Stromal cell of bone marrow (primary cell): Measurements from ENCODE around the gene CMC4.

ENCODE experiments used
- DNase-seq: peaks from one replicate; pipeline ENCODE4 v3.0.0-alpha.2; 2012; ENCODE audit warnings: low read depth

Gene CMC4

DNA sequence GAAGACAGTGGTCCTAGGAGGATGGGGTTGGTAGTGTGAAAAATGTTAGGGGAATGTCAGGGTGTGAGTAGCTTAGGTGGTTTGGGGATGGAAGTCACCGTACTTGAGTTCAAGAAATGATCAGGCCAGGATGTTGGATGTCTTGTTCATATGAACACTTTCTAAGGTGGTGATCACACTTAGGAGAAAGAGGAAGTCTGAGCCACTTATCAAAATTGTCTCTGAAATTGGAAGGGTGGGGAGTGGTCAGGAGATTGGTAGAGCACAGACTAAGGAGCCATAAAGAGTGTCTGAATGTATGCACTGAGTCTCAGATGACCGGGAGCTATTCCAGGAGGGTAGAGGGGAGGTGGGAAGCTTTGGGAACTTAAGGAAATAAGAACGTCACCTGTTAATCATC, 17.3 kb downstream of the CMC4 start:
- no peak for DNase-seq

DNA sequence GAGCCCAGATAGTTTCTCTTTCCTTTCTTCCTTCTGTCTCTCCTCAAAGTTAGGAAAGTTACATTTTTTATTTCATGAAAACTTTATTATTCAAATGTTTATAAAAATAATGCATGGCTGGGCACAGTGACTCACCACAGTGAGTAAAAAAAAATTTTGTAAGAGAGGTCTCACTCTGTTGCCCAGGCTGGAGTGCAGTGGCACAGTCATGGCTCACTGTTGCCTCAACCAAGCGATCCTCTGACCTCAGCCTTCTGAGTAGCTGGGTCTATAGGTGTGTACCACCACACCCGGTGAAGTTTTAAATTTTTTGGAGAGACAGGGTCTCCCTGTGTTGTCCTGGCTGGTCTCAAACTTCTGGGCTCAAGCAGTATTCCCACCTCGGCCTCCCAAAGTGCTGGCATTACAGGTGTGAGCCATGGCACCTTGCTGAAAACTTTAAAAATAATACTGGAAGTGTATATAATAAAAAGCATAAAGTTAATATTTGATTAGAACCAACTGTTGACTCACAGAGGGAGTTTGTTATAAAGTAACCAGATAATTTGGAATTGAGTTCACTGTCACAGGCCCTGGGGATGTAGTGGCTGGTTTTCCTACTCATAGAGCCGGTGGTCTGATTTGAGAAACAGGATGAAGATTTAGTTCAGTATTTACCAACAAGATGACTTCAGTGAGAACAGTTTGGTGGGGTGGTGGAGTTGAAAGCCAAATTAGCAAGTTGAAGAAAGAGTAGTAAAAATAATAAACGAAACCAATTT, 18.0 kb downstream of the CMC4 start:
- no peak for DNase-seq

GRCh38 chrX:155048977-155049619, 21.8 kb downstream of the CMC4 start:
- peak; percentile 36 for DNase-seq

DNA sequence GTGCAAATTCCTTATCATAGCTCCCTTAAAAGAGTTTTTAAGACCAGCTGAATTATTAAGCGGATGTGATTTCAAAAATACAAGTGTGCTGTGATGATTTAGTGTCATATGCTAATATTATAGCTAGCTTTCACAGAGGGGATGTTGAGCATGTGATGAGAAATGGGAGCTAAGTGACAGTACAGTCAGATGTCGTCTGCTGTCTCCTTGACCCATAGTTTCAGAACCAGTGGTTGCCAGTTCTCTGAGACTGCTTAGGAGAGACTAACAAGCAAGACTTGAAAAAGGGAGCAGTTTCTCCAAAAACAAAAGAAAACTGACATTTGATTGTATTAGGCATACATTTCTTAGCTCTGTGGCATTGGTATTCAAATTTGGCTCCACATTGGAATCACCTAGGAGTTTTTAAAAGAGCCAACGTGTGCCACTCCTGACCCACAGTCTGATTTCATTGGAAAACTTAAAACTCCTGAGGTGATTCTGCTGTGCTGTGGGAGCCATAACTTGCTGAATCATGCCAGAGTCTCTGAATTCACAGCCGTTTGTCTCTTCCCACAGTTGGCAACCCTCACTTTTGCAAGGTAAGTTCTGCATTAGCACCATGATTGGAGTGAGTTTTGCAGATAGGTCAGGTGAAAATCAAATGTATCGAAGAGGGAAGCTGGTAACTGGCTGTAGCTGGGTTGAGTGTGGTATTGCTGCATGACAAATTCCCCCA, 24.0 kb downstream of the CMC4 start:
- DNase-seq: no peak

DNA sequence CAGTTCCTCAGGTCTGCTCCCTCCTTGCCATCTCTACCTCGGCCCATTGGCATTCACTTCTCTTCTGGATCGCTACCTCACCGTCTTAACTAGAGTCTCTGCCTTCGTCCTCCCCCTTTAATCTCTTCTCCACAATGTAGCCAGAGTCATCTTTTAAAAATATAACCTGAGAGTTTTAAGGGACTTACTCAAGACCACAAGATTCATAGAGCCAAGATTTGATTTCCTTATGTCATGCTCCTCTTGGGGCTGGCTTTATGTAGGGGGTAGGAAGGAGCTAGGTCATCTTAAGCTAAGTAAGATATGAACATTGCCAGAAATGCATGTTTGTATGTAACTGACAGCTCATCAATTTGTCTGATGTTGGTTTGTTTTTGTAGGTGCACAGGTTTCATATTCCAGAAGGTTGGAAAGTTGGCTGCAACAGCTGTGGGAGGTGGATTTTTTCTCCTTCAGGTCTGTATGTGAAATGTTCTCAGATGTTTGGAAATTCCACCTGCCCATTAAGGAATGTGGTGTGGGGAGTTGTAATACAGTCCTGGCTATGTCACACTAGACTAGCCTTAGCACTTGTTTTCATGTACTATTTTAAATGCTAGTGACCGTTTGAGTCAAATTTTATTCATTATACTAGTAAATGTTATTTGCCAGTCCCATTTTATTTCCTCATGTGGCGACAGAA, 24.7 kb downstream of the CMC4 start:
- no peak for DNase-seq

- no peak for DNase-seq
Measured at GRCh38 chrX:155035688-155036087, 35.2 kb downstream of the CMC4 start.

DNA sequence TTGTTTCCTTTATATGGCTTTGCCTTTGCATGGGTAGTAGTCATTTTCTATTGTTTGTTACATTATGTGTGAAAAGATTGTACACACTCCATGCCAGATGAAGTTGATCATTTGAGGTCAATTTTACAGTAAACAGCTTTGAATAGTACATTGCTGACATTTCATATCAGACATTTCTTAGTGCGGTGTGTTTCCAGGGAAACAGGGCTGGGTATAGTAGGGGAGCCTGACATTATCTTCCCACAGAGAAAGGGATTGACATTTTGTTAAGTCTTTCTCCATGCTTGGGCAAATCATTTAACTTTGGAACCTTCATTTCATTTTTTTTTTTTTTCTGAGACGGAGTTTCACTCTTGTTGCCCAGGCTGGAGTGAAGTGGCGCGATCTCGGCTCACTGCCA, 39.3 kb downstream of the CMC4 start:
- DNase-seq: no peak

GRCh38 chrX:155028877-155029291, 42.1 kb downstream of the CMC4 start:
- peak; percentile 22 for DNase-seq

DNA sequence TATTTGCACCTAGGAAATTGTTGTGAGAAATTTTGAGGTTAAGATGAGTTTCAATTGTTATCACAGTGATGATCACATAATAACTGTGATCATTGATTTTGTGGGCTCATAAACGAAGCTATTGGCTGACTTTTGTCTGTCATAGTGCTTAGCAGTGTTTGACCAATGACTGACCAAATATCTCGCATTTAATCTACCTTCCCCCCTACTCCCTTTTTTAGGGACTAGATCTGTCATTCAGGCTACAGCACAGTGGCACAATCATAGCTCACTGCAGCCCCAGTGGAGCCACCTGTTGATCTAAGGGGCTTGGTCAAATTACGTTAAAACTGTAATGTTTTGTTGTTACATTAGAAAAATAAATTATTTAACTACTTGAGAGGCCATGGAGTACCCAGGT, 42.8 kb downstream of the CMC4 start:
- no peak for DNase-seq

GRCh38 chrX:155027509-155028066, 43.3 kb downstream of the CMC4 start:
- peak; percentile 75 for DNase-seq

GRCh38 chrX:155026727-155027508, 44.0 kb downstream of the CMC4 start, which contains the start of gene FUNDC2:
FUNDC2 (plus strand) TSS chrX:155026844; CDS start chrX:155026939, 95 bp downstream.
- peak; percentile 76 for DNase-seq

- DNase-seq: no peak
Measured at GRCh38 chrX:155026420-155026726, 44.6 kb downstream of the CMC4 start.

GRCh38 chrX:155023907-155024833, 46.8 kb downstream of the CMC4 start:
- DNase-seq: no peak

DNA sequence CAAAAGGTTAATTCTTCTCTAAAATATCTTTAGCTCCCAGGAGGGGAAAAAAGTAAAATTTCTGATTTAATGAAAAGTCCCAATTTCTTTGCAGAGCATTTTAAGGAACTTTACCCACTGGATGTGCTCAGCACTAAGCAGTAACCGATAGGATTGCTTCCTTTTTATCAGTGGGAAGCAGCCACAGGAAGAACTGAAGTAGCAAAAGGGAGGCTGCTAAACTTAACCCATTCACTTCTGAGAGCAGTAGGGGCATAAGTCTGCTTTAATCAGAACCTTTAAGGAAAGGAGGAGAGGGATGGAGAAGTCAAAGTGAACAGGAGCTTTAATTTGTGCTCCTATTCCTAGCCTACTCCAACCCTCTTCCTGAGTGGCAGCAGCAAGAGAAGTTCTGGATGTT, 48.4 kb downstream of the CMC4 start, which contains the start of gene F8:
TSS of gene F8 (minus strand) at position 139 of the 400 bp plus-strand sequence. CDS start 171 bp downstream, outside the sequence.
- DNase-seq: no peak

DNA sequence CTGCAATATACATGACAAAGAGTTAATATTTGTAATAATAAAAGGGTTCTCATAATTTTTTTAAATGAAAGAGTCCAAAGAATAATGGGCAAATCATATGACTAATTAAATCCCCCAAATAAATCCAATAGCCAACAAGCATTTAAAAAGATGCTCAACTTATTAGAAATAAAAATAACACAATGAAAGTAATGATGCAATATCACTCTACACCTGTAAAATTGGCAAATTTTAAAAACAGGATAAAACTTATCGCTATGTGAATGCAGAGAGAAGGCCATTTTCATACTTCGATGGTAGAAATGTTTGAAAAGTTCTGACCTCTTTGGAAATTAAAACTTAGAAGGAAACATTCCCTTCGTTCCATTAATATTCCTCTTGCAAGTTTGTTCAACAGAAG, 50.3 kb downstream of the CMC4 start:
- DNase-seq: no peak
